Gastroesophageal sphincter (tissue), 4 donors: ENCODE data around the gene MXD1. TPM values are rescaled to one million over a fixed set of nuclear protein-coding genes. Genes with fewer than 3 reads are reported as not detected.

ENCODE experiments used
- ATAC-seq: fragments of 150-250 bp; one replicate; pipeline ENCODE4 v1.9.1; 2016; ENCODE audit warnings: mild to moderate bottlenecking, moderate library complexity
- H3K27ac ChIP-seq, 4 donors: fragments of 200-600 bp; sonication (generic) in 3 of 4; 1 replicate in 3 of 4; 2 replicates in 1 of 4; pipeline ENCODE4 v1.5.1; 2016 to 2019
- H3K27me3 ChIP-seq: fragments of 200-600 bp; sonication (generic); one replicate; pipeline ENCODE4 v1.5.1; 2019
- H3K36me3 ChIP-seq, 2 donors: fragments of 200-600 bp; sonication (generic); one replicate each; pipeline ENCODE4 v1.5.1; 2019; ENCODE audit warnings: control low read depth in 1 of 2
- H3K4me1 ChIP-seq, 3 donors: fragments of 200-600 bp; sonication (generic); 1 replicate in 2 of 3; 2 replicates in 1 of 3; pipeline ENCODE4 v1.5.1; 2016 to 2019; ENCODE audit warnings: control low read depth in 2 of 3
- H3K4me3 ChIP-seq, 2 donors: fragments of 200-600 bp; sonication (generic); one replicate each; pipeline ENCODE4 v1.5.1; 2019; ENCODE audit warnings: mild to moderate bottlenecking in 1 of 2, moderate library complexity in 1 of 2
- H3K9me3 ChIP-seq, 3 donors: fragments of 200-600 bp; sonication (generic); one replicate each; pipeline ENCODE4 v1.5.1; 2017 to 2019; ENCODE audit warnings: control low read depth in 2 of 3
- CTCF ChIP-seq, 4 experiments: fragments of 200-600 bp in 2 of 4; fragments of 450-650 bp in 2 of 4; sonication (generic) in 1 of 4; IDR thresholded peaks; one replicate each; pipeline ENCODE4 v1.5.1; 2017 to 2019; ENCODE audit warnings: antibody characterized with exemption in 4 of 4, mild to moderate bottlenecking in 2 of 4, moderate library complexity in 2 of 4
- EP300 ChIP-seq: sonication (generic); formaldehyde crosslinking; IDR thresholded peaks from one replicate; pipeline ENCODE4 v1.6.1; 2017; ENCODE audit warnings: antibody characterized with exemption, mild to moderate bottlenecking
- POLR2A ChIP-seq, 2 donors: fragments of 450-650 bp; IDR thresholded peaks; one replicate each; pipeline ENCODE4 v1.6.1; 2017; ENCODE audit warnings: antibody characterized with exemption in 2 of 2, mild to moderate bottlenecking in 2 of 2, moderate library complexity in 1 of 2
- POLR2AphosphoS5 ChIP-seq: sonication (generic); formaldehyde crosslinking; IDR thresholded peaks from one replicate; pipeline ENCODE4 v1.6.1; 2017; ENCODE audit warnings: antibody characterized with exemption
- WGBS, 2 donors: methylation state at CpG; one replicate each; pipeline ENCODE4 v1.1.5; 2018; ENCODE audit warnings: low coverage in 1 of 2; 5-methylcytosine and 5-hydroxymethylcytosine counted together
- total RNA-seq, 4 donors: library from RNA; depleted of rRNA; stranded (reverse); fragments of >200 nt; gene quantifications; one replicate each; pipeline ENCODE4 v1.1.0, GENCODE V29; 2016

MXD1 gene
- total RNA-seq, 4 donors from 2014 or later, result 10.5 to 15.6 (median 13.3) TPM

DNA sequence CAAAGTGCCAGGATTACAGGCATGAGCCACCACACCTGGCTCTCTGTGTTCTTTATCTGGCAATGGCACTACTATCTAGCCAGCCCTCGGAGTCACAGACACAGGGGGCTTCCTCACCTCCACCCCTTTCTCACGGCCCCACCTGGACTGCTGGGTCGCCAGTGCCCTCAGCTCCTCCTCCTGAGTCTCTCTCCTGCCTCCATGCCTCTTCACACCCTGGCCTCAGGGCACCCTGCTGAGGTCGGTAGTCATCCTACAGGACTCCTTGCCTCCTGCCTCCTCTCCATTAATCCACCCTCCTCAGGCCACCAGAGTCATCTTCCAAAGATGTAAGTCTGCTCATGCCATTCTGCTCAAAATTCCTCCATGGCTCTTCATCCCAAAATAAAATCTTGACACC lies 55.1 kb downstream of the MXD1 start:
- ATAC-seq, result no peak
- TF ChIP-seq EP300 (no peak), POLR2AphosphoS5 (no peak), CTCF (IDR thresholded peaks at IDR 0.05) (no peak), POLR2A (IDR thresholded peaks at IDR 0.05) (no peak)
- no peaks in the 10 kb centered on the region for H3K36me3 ChIP-seq
- no peak overlapping the region for H3K27ac ChIP-seq
- WGBS, 2 donors, result 50% methylated on average over 4 of the region's 4 CpGs; no CpG with 5 or more reads in 1 of the 2 donors
- no peaks in the 10 kb centered on the region for H3K4me1 ChIP-seq
- no peak overlapping the region for H3K4me3 ChIP-seq
- no peaks in the 10 kb centered on the region for H3K27me3 ChIP-seq
- no peaks in the 10 kb centered on the region for H3K9me3 ChIP-seq

- Histone ChIP-seq H3K4me3 (no peak overlapping the region), H3K27me3 (no peaks in the 10 kb centered on the region), H3K9me3 (no peaks in the 10 kb centered on the region), H3K36me3 (no peaks in the 10 kb centered on the region), H3K27ac (no peak overlapping the region), H3K4me1 (no peaks in the 10 kb centered on the region)
- no peak for ATAC-seq
- TF ChIP-seq CTCF (IDR thresholded peaks at IDR 0.05) (no peak), POLR2AphosphoS5 (no peak), EP300 (no peak)
- WGBS, 2 donors, result 90% methylated on average over 1 of the region's 1 CpG; no CpG with 5 or more reads in 1 of the 2 donors
Observed at GRCh38 chr2:69972822-69973221, 57.9 kb downstream of the MXD1 start.

GRCh38 chr2:69973335-69973735 lies 58.4 kb downstream of the MXD1 start:
- Histone ChIP-seq H3K4me1 (no peaks in the 10 kb centered on the region), H3K27ac (no peak overlapping the region), H3K4me3 (no peak overlapping the region), H3K9me3 (no peaks in the 10 kb centered on the region), H3K36me3 (no peaks in the 10 kb centered on the region), H3K27me3 (no peaks in the 10 kb centered on the region)
- TF ChIP-seq POLR2AphosphoS5 (no peak), CTCF (IDR thresholded peaks at IDR 0.05) (no peak), POLR2A (IDR thresholded peaks at IDR 0.05) (no peak), EP300 (no peak)
- ATAC-seq, result no peak
- 66 to 78% methylated on average over 4 of the region's 4 CpGs for WGBS, 2 donors

GRCh38 chr2:69975136-69975852 lies 60.4 kb downstream of the MXD1 start:
- Histone ChIP-seq H3K4me3 (no peak overlapping the region), H3K9me3 (no peaks in the 10 kb centered on the region), H3K27ac (no peak overlapping the region), H3K4me1 (no peaks in the 10 kb centered on the region), H3K36me3 (no peaks in the 10 kb centered on the region), H3K27me3 (no peaks in the 10 kb centered on the region)
- TF ChIP-seq POLR2A (IDR thresholded peaks at IDR 0.05), result no peak
- no peak for TF ChIP-seq POLR2AphosphoS5
- TF ChIP-seq CTCF (IDR thresholded peaks at IDR 0.05), result no peak
- no peak for TF ChIP-seq EP300
- 86 to 90% methylated on average over 2 to 9 of the region's 12 CpGs for WGBS, 2 donors
- ATAC-seq, result no peak

DNA sequence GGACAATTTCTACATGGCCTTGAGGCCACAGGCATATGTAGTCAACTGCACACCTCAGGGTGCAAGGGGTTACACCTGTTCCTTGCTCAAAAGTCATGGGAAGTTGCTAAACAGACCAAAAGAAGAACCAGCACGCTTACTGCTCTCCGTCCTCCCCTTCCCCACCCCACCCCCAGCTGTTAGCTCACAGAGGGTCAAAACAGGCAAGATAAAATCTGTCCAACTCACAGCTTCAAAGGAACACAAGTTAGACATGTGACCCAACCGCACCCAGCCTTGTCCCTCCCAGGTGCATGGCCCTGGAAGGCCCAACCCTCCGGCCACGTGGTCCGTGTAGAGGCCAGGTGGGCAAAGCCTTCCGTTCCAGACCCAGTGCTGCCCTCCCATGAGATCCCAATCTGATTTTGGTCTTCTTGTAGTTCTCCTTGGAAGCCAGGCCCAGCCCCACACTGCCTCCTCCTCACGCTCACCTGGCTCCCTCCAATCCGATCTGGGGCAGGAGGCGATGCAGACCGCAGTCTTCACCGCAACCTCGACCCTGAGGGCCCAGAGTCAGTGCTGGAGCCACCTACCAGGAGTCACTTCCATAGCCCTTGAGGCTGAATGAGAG lies 61.0 kb downstream of the MXD1 start:
- Histone ChIP-seq H3K4me1 (no peaks in the 10 kb centered on the region), H3K4me3 (no peak overlapping the region), H3K9me3 (no peaks in the 10 kb centered on the region), H3K27me3 (no peaks in the 10 kb centered on the region), H3K27ac (no peak overlapping the region), H3K36me3 (no peaks in the 10 kb centered on the region)
- ATAC-seq, result peak; percentile 31
- TF ChIP-seq POLR2AphosphoS5 (no peak), POLR2A (IDR thresholded peaks at IDR 0.05) (no peak), CTCF (IDR thresholded peaks at IDR 0.05) (no peak), EP300 (no peak)
- 60 to 94% methylated on average over 1 to 9 of the region's 13 CpGs for WGBS, 2 donors
